ENCODE data around the gene SERPINE3.

SERPINE3 gene

GRCh38 chr13:51360489-51360888 lies 21.0 kb downstream of the SERPINE3 start:
- TF ChIP-seq CTCF (IDR thresholded peaks at IDR 0.05; ENCODE audit: control extremely low read depth, extremely low read depth, low read depth, missing control alignments): no peak
- POLR2A ChIA-PET: no interaction called here
- DNase-seq (ENCODE audit: extremely low spot score): no peak
- CTCF ChIA-PET: interaction anchor here (1.3 kb wide), 1 partner anchor 19 kb away, joined by 4 read pairs; no protein-coding TSS in a partner anchor

- no peak for TF ChIP-seq CTCF (IDR thresholded peaks at IDR 0.05; ENCODE audit: control extremely low read depth, extremely low read depth, low read depth, missing control alignments)
- ChIA-PET CTCF (interaction anchor here (1.0 kb wide), 2 partner anchors 19 to 53 kb away, joined by 3 to 4 read pairs; no protein-coding TSS in a partner anchor), POLR2A (no interaction called here)
- DNase-seq (ENCODE audit: extremely low spot score): no peak
These were observed 21.6 kb downstream of the SERPINE3 start for GRCh38 chr13:51361106-51361505.

- DNase-seq (ENCODE audit: extremely low spot score): no peak
- CTCF ChIA-PET: interaction anchor here (0.8 to 1.2 kb wide), 2 partner anchors 33 to 66 kb away, joined by 3 read pairs; no protein-coding TSS in a partner anchor
- POLR2A ChIA-PET: no interaction called here
- TF ChIP-seq CTCF (IDR thresholded peaks at IDR 0.05; ENCODE audit: control extremely low read depth, extremely low read depth, low read depth, missing control alignments): no peak
These were observed 24.1 kb downstream of the SERPINE3 start for GRCh38 chr13:51363625-51364024.

- POLR2A ChIA-PET: no interaction called here
These were observed 25.0 kb downstream of the SERPINE3 start for GRCh38 chr13:51364404-51365008.

GRCh38 chr13:51370116-51370515 lies 30.6 kb downstream of the SERPINE3 start:
- no peak for DNase-seq (ENCODE audit: extremely low spot score)
- POLR2A ChIA-PET: no interaction called here
- no peak for TF ChIP-seq CTCF (IDR thresholded peaks at IDR 0.05; ENCODE audit: control extremely low read depth, extremely low read depth, low read depth, missing control alignments)
- CTCF ChIA-PET: interaction anchor here (1.0 to 1.1 kb wide), 2 partner anchors 9 to 14 kb away, joined by 3 read pairs; no protein-coding TSS in a partner anchor

More at GRCh38 chr13:51364404-51365008, 25.0 kb downstream of the SERPINE3 start:
- TF ChIP-seq CTCF (IDR thresholded peaks at IDR 0.05; ENCODE audit: control extremely low read depth, extremely low read depth, low read depth, missing control alignments): no peak
- CTCF ChIA-PET: interaction anchor here (0.8 to 1.2 kb wide), 2 partner anchors 34 to 67 kb away, joined by 3 read pairs; no protein-coding TSS in a partner anchor
- no peak for DNase-seq (ENCODE audit: extremely low spot score)

- POLR2A ChIA-PET: no interaction called here
- DNase-seq (ENCODE audit: extremely low spot score): no peak
- no peak for TF ChIP-seq CTCF (IDR thresholded peaks at IDR 0.05; ENCODE audit: control extremely low read depth, extremely low read depth, low read depth, missing control alignments)
- CTCF ChIA-PET: interaction anchor here (1.0 to 1.1 kb wide), 2 partner anchors 9 to 10 kb away, joined by 3 read pairs; no protein-coding TSS in a partner anchor
These were observed 31.3 kb downstream of the SERPINE3 start for GRCh38 chr13:51370811-51371210.
